Tibial nerve (tissue), 4 donors: Measurements from ENCODE around the gene ABO. TPM values are rescaled to one million over a fixed set of nuclear protein-coding genes. Genes with fewer than 3 reads are reported as not detected.
"Not testable (repeated sequence)": the region's sequence is repeated elsewhere in the genome, so short reads cannot be mapped to it uniquely, and the experiment has no call there.

ENCODE experiments used
- DNase-seq, 2 donors: peaks; one replicate each; pipeline ENCODE4 v3.0.0-alpha.2; 2019; ENCODE audit warnings: low spot score in 2 of 2
- H3K27ac ChIP-seq, 4 donors: fragments of 200-600 bp; sonication (generic) in 3 of 4; one replicate each; pipeline ENCODE4 v1.5.1; 2017 to 2019; ENCODE audit warnings: mild to moderate bottlenecking in 1 of 4
- H3K27me3 ChIP-seq, 2 donors: fragments of 200-600 bp; sonication (generic) in 1 of 2; one replicate each; pipeline versions ENCODE4 v1.5.1 to v1.6.0; 2017 to 2019
- H3K36me3 ChIP-seq, 3 donors: fragments of 200-600 bp; sonication (generic); one replicate each; pipeline ENCODE4 v1.5.1; 2018 to 2019
- H3K4me1 ChIP-seq, 4 donors: fragments of 200-600 bp; sonication (generic) in 3 of 4; one replicate each; pipeline ENCODE4 v1.5.1; 2017 to 2019
- H3K4me3 ChIP-seq, 4 donors: fragments of 200-600 bp; sonication (generic) in 3 of 4; one replicate each; pipeline ENCODE4 v1.5.1; 2017 to 2019; ENCODE audit warnings: mild to moderate bottlenecking in 1 of 4, moderate library complexity in 1 of 4
- H3K9me3 ChIP-seq, 4 donors: fragments of 200-600 bp; sonication (generic) in 3 of 4; one replicate each; pipeline ENCODE4 v1.5.1; 2017 to 2019
- CTCF ChIP-seq, 5 experiments: fragments of 200-600 bp in 3 of 5; fragments of 450-650 bp in 2 of 5; sonication (generic) in 3 of 5; IDR thresholded peaks; one replicate each; pipeline ENCODE4 v1.5.1; 2016 to 2019; ENCODE audit warnings: antibody characterized with exemption in 5 of 5, mild to moderate bottlenecking in 3 of 5, moderate library complexity in 2 of 5
- EP300 ChIP-seq, 2 donors: sonication (generic); formaldehyde crosslinking; IDR thresholded peaks; one replicate each; pipeline ENCODE4 v1.6.1; 2017; ENCODE audit warnings: antibody characterized with exemption in 2 of 2, mild to moderate bottlenecking in 1 of 2
- POLR2A ChIP-seq, 2 donors: fragments of 450-650 bp; IDR thresholded peaks; one replicate each; pipeline ENCODE4 v1.6.1; 2017; ENCODE audit warnings: antibody characterized with exemption in 2 of 2, mild to moderate bottlenecking in 2 of 2, moderate library complexity in 2 of 2
- WGBS, 2 donors: methylation state at CpG; one replicate each; pipeline ENCODE4 v1.1.5; 2018; 5-methylcytosine and 5-hydroxymethylcytosine counted together
- small RNA-seq: library from RNA; depleted of rRNA; stranded (forward); fragments of <200 nt; gene quantifications from one replicate; pipeline ENCODE3, GENCODE V24; 2016
- total RNA-seq, 4 donors: library from RNA; depleted of rRNA; stranded (reverse); fragments of >200 nt; gene quantifications; one replicate each; pipeline ENCODE4 v1.1.0, GENCODE V29; 2016

The ABO gene
- total RNA-seq, 4 donors from 2014 or later = 4.8 to 25.5 (median 8.9) TPM

GRCh38 chr9:133208171-133208879 is 66.7 kb downstream of the ABO start:
- H3K4me1 ChIP-seq, H3K27me3 ChIP-seq, H3K36me3 ChIP-seq, H3K27ac ChIP-seq, H3K9me3 ChIP-seq, H3K4me3 ChIP-seq, DNase-seq: not testable (repeated sequence)
- whole genome bisulfite sequencing, 2 donors = 83 to 84% methylated on average over 9 to 10 of the region's 16 CpGs

DNA sequence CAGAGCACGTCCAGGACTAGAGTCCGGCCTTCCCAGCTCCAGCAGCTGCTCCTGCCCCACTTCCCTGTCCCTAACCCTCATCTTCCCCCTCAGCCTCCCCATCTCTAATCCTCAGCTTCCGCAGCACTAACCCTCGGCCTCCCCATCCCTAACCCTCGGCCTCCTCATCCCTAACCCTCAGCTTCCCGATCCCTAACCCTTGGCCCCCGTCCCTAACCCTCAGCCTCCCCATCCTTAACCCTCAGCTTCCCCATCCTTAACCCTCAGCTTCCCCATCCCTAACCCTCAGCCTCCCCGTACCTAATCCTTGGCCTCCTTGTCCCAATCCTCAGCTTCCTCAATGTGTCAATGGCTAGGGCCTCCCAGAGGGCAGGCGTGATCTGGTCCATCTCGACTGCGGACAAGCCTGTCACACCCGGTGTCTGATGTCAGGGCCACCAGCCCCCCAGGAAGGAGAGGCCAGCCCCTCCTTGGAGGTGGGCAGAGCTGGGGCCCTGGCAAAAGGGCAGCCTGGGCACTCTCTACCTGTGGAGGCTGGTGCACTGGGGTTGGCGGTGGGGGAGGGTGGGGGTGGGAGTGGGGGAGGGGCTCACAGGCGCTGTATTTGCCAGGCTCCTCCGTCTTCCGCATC is 67.3 kb downstream of the ABO start:
- 77 to 81% methylated on average over 16 of the region's 16 CpGs for WGBS, 2 donors
- Histone ChIP-seq H3K4me3 (no peak overlapping the region), H3K9me3 (peaks cover 0 to 8% (median 0%) of the 10 kb centered on the region in 4 donors), H3K27me3 (no peaks in the 10 kb centered on the region), H3K4me1 (no peaks in the 10 kb centered on the region), H3K36me3 (no peaks in the 10 kb centered on the region), H3K27ac (no peak overlapping the region)
- TF ChIP-seq EP300 (IDR thresholded peaks at IDR 0.05) = no peak
- TF ChIP-seq CTCF (IDR thresholded peaks at IDR 0.05) = no peak
- no peak for TF ChIP-seq POLR2A (IDR thresholded peaks at IDR 0.05)
- no peak for DNase-seq

GRCh38 chr9:133207021-133207531 is 67.9 kb downstream of the ABO start:
- H3K27ac ChIP-seq = no peak overlapping the region
- H3K4me1 ChIP-seq = no peaks in the 10 kb centered on the region
- H3K27me3 ChIP-seq = no peaks in the 10 kb centered on the region
- TF ChIP-seq EP300 (IDR thresholded peaks at IDR 0.05) (no peak), POLR2A (IDR thresholded peaks at IDR 0.05) (no peak)
- WGBS, 2 donors = 91 to 94% methylated on average over 3 to 7 of the region's 14 CpGs
- H3K4me3 ChIP-seq = no peak overlapping the region
- peaks cover 0 to 8% (median 0%) of the 10 kb centered on the region in 4 donors for H3K9me3 ChIP-seq
- no peak for DNase-seq
- H3K36me3 ChIP-seq = no peaks in the 10 kb centered on the region

GRCh38 chr9:133205996-133206931 is 68.7 kb downstream of the ABO start:
- Histone ChIP-seq H3K4me1 (no peaks in the 10 kb centered on the region), H3K4me3 (no peak overlapping the region), H3K36me3 (no peaks in the 10 kb centered on the region), H3K27me3 (no peaks in the 10 kb centered on the region), H3K27ac (no peak overlapping the region), H3K9me3 (peaks cover 0 to 2% (median 0%) of the 10 kb centered on the region in 4 donors)
- DNase-seq = no peak
- TF ChIP-seq POLR2A (IDR thresholded peaks at IDR 0.05) (no peak), EP300 (IDR thresholded peaks at IDR 0.05) (no peak), CTCF (IDR thresholded peaks at IDR 0.05) (no peak)
- 80 to 85% methylated on average over 26 to 35 of the region's 35 CpGs for WGBS, 2 donors

DNA sequence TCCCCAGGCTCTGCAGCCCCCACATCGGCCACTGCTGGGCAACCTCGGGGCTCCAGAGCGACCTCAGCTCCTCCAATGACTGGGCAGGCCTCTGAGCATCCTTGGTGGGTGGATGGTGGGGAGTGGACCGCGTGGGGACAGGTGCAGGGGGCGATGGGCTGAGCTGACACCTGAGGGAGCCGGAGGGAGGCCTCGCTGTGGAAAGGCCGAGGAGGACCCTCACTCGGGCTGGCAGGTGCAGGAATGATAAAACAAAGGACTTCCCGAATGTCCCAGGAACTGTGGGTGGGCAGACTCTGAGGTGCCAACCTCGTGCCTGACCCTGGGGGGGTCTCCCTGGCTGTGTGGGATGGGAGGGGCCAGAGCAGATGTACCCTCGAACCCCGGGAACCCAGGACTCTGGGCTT is 69.5 kb downstream of the ABO start:
- not testable (repeated sequence) for DNase-seq, H3K27me3 ChIP-seq, H3K9me3 ChIP-seq, H3K27ac ChIP-seq, H3K4me3 ChIP-seq, H3K36me3 ChIP-seq, H3K4me1 ChIP-seq
- 77 to 79% methylated on average over 14 of the region's 14 CpGs for WGBS, 2 donors

Small RNA genes within 50 kb of the gene (small RNA-seq; reads per million reads assigned to genes)
- not detected for gene RF00019

Other genes starting within 250 kb of the ABO start
- 10 to 100 TPM; 49.4 to 94.2 (median 73.3) TPM for gene GTF3C5, start 244.2 kb downstream of the ABO start, total RNA-seq
- 10 to 100 TPM in 1 of 4 donors, 1 to 10 TPM in 3; 1.7 to 10.5 (median 2.6) TPM for gene CEL, start 213.2 kb downstream of the ABO start, total RNA-seq
- gene RALGDS, start 154.0 kb downstream of the ABO start, total RNA-seq = 10 to 100 TPM; 34.5 to 60.0 (median 48.7) TPM
- gene GBGT1, start 111.3 kb downstream of the ABO start, total RNA-seq = 10 to 100 TPM; 15.3 to 63.3 (median 36.8) TPM
- not detected for gene OBP2B, start 66.0 kb downstream of the ABO start, total RNA-seq
- gene SURF6, start 61.0 kb upstream of the ABO start, total RNA-seq = 10 to 100 TPM; 21.6 to 36.3 (median 31.5) TPM
- gene MED22, start 72.9 kb upstream of the ABO start, total RNA-seq = 10 to 100 TPM; 29.3 to 63.6 (median 39.2) TPM
- 1,000 to 10,000 TPM; 1,757 to 2,575 (median 2,004) TPM for gene RPL7A, start 73.0 kb upstream of the ABO start, total RNA-seq
- gene SURF1, start 81.3 kb upstream of the ABO start, total RNA-seq = 10 to 100 TPM; 35.0 to 59.4 (median 41.6) TPM
- gene SURF2, start 81.3 kb upstream of the ABO start, total RNA-seq = 10 to 100 TPM; 12.2 to 24.3 (median 23.0) TPM
- 100 to 1,000 TPM; 102 to 213 (median 123) TPM for gene SURF4, start 100.9 kb upstream of the ABO start, total RNA-seq
- 1 to 10 TPM in 1 of 4 donors, under 1 TPM in 3; 0.22 to 1.0 (median 0.69) TPM for gene STKLD1, start 101.2 kb upstream of the ABO start, total RNA-seq
- 10 to 100 TPM; 17.9 to 27.0 (median 22.7) TPM for gene REXO4, start 142.8 kb upstream of the ABO start, total RNA-seq
- 1 to 10 TPM; 1.7 to 4.3 (median 3.2) TPM for gene ADAMTS13, start 147.2 kb upstream of the ABO start, total RNA-seq
- 10 to 100 TPM in 2 of 4 donors, 1 to 10 TPM in 2; 8.6 to 16.3 (median 10.3) TPM for gene CACFD1, start 184.8 kb upstream of the ABO start, total RNA-seq
- gene SLC2A6, start 203.9 kb upstream of the ABO start, total RNA-seq = 1 to 10 TPM; 2.1 to 6.3 (median 3.0) TPM
- 1 to 10 TPM in 2 of 4 donors, not detected in 2; 1.4 to 8.3 TPM for gene MYMK, start 249.8 kb upstream of the ABO start, total RNA-seq